ENCODE data around the gene MRPS10. TPM values are rescaled to one million over a fixed set of nuclear protein-coding genes. Genes with fewer than 3 reads are reported as not detected.

Gene MRPS10
- total and polyA plus RNA-seq, 10 of the 15 experiments (the other 5 are each of a cell fraction or from before 2014, with no cell fraction given), result 28.5 to 83.3 (median 52.8) TPM

- no peak for TF ChIP-seq HDAC6 (IDR thresholded peaks at IDR 0.05; ENCODE audit: unreplicated experiment)
Measured at GRCh38 chr6:42259286-42259685, 41.6 kb upstream of the MRPS10 start (continued).

- H3K4me2 ChIP-seq (ENCODE audit: control insufficient read depth, insufficient read depth), result no peak overlapping the region
- no peaks in the 10 kb centered on the region for H4K20me1 ChIP-seq (ENCODE audit: control insufficient read depth, insufficient read depth)
- H3K36me3 ChIP-seq (ENCODE audit: control insufficient read depth in 2 of 2, insufficient read depth in 2 of 2, low read length in 1 of 2), result peaks cover 0 to 7% of the 10 kb centered on the region in 2 experiments; a peak in 2 of 4 replicates
- H3K79me2 ChIP-seq (ENCODE audit: control insufficient read depth, insufficient read depth, low read length), result no peaks in the 10 kb centered on the region
- H3K9me3 ChIP-seq (replicated peaks; ENCODE audit: control insufficient read depth, insufficient read depth, low read length), result no peaks in the 10 kb centered on the region
- RAD21 ChIA-PET (ENCODE audit: unreplicated experiment), result interaction anchor here (7.2 kb wide), 1 partner anchor 289 kb away, joined by 77 read pairs; no protein-coding TSS in a partner anchor
- in situ Hi-C loops (cut with MboI) (no loop called here), intact Hi-C loops (cut with micrococcal nuclease; ENCODE audit: unreplicated experiment) (no loop called here)
- no peak overlapping the region for H3K9ac ChIP-seq (ENCODE audit: control insufficient read depth, insufficient read depth, low read length)
- no peak for TF ChIP-seq IRF4 (IDR thresholded peaks at IDR 0.05; ENCODE audit: low read depth, low read length)
- no peak for TF ChIP-seq NR2F1 (conservative IDR thresholded peaks at IDR 0.05)
- TF ChIP-seq NRF1 (conservative IDR thresholded peaks at IDR 0.05; ENCODE audit: low read depth, low read length), result no peak
- no peak for TF ChIP-seq RELA (IDR thresholded peaks at IDR 0.05; ENCODE audit: borderline replicate concordance, partially characterized antibody)
- TF ChIP-seq ZNF687 (IDR thresholded peaks at IDR 0.05), result no peak
- TF ChIP-seq MYC (IDR thresholded peaks at IDR 0.05; ENCODE audit: insufficient read depth, insufficient read length, insufficient replicate concordance, low read length, severe bottlenecking), result no peak
- no peak for TF ChIP-seq CHD2 (IDR thresholded peaks at IDR 0.05; ENCODE audit: borderline replicate concordance, low read depth, low read length)
- TF ChIP-seq, protein P1, sequence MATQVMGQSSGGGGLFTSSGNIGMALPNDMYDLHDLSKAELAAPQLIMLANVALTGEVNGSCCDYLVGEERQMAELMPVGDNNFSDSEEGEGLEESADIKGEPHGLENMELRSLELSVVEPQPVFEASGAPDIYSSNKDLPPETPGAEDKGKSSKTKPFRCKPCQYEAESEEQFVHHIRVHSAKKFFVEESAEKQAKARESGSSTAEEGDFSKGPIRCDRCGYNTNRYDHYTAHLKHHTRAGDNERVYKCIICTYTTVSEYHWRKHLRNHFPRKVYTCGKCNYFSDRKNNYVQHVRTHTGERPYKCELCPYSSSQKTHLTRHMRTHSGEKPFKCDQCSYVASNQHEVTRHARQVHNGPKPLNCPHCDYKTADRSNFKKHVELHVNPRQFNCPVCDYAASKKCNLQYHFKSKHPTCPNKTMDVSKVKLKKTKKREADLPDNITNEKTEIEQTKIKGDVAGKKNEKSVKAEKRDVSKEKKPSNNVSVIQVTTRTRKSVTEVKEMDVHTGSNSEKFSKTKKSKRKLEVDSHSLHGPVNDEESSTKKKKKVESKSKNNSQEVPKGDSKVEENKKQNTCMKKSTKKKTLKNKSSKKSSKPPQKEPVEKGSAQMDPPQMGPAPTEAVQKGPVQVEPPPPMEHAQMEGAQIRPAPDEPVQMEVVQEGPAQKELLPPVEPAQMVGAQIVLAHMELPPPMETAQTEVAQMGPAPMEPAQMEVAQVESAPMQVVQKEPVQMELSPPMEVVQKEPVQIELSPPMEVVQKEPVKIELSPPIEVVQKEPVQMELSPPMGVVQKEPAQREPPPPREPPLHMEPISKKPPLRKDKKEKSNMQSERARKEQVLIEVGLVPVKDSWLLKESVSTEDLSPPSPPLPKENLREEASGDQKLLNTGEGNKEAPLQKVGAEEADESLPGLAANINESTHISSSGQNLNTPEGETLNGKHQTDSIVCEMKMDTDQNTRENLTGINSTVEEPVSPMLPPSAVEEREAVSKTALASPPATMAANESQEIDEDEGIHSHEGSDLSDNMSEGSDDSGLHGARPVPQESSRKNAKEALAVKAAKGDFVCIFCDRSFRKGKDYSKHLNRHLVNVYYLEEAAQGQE (IDR thresholded peaks at IDR 0.05; ENCODE audit: low read depth, low read length), result no peak
- whole genome bisulfite sequencing (ENCODE audit: insufficient coverage, insufficient replicate concordance, low lambda C conversion rate, missing lambda C conversion rate), result 98% methylated on average over 3 of the region's 3 CpGs
- no peak overlapping the region for H2AFZ ChIP-seq (ENCODE audit: control insufficient read depth, low read depth, low read length)
- BruUV-seq (replicated peaks), result no TSS peak
- SMC1A ChIA-PET (ENCODE audit: uncharacterized antibody, unreplicated experiment), result no interaction called here
- H3K27ac ChIP-seq (ENCODE audit: control insufficient read depth, insufficient read depth), result no peak overlapping the region
- DNase-seq (ENCODE audit: low read depth, low spot score) (no peak), FAIRE-seq (no peak), ATAC-seq (no peak)
- CTCF ChIA-PET, result interaction anchor here (1.0 to 8.8 kb wide), 2 partner anchors 23 to 290 kb away, joined by 4 to 123 read pairs; no protein-coding TSS in a partner anchor
- H3K4me3 ChIP-seq, result no peak overlapping the region
- H3K4me1 ChIP-seq (ENCODE audit: control insufficient read depth, insufficient read depth, low read length), result no peaks in the 10 kb centered on the region
- H3K27me3 ChIP-seq (replicated peaks in 1 of 2; ENCODE audit: control insufficient read depth in 2 of 2, insufficient read depth in 2 of 2, low read length in 1 of 2), result no peaks in the 10 kb centered on the region
- POLR2A ChIA-PET, result no interaction called here
Measured at GRCh38 chr6:42257614-42258013, 40.0 kb upstream of the MRPS10 start.

All from GM12878 (cell line).